G401 (cell line): ENCODE data around the gene SMARCD2. TPM values are rescaled to one million over a fixed set of nuclear protein-coding genes. Genes with fewer than 3 reads are reported as not detected.

Experiments used
- DNase-seq: peaks from one replicate; pipeline ENCODE4 v3.0.0-alpha.2; 2015; ENCODE audit warnings: low spot score
- in situ Hi-C: cut with HindIII; loops from 2 replicates; pipeline ENCODE4 v1.10.0; 2016; ENCODE audit warnings: low sequenced_read_pairs, mixed read lengths
- total RNA-seq: library from RNA; depleted of rRNA; stranded (reverse); fragments of >200 nt; shearing (Covaris generic); gene quantifications from 2 replicates; pipeline ENCODE4 v1.2.3, GENCODE V29; 2014

Gene SMARCD2
- total RNA-seq, 1 experiment from 2014 or later, result 128 TPM

- peak; percentile 68 for DNase-seq
- in situ Hi-C loops, result no loop called here
Measured at GRCh38 chr17:63834431-63835166, 7.9 kb downstream of the SMARCD2 start.

GRCh38 chr17:63833741-63834373, 8.6 kb downstream of the SMARCD2 start:
- DNase-seq, result no peak
- in situ Hi-C loops, result no loop called here

GRCh38 chr17:63833026-63833740, 9.3 kb downstream of the SMARCD2 start:
- in situ Hi-C loops, result no loop called here
- no peak for DNase-seq

- in situ Hi-C loops, result no loop called here
- no peak for DNase-seq
Measured at GRCh38 chr17:63832455-63832854, 10.0 kb downstream of the SMARCD2 start.

- in situ Hi-C loops, result no loop called here
- no peak for DNase-seq
Measured at GRCh38 chr17:63832014-63832413, 10.5 kb downstream of the SMARCD2 start.

- in situ Hi-C loops, result no loop called here
- DNase-seq, result no peak
Measured at GRCh38 chr17:63831505-63831904, 11.0 kb downstream of the SMARCD2 start.

GRCh38 chr17:63830904-63831491, 11.5 kb downstream of the SMARCD2 start:
- in situ Hi-C loops, result no loop called here
- no peak for DNase-seq

- in situ Hi-C loops, result no loop called here
- no peak for DNase-seq
Measured at GRCh38 chr17:63830278-63830677, 12.2 kb downstream of the SMARCD2 start.

- DNase-seq, result no peak
- in situ Hi-C loops, result no loop called here
Measured at GRCh38 chr17:63828936-63829335, 13.5 kb downstream of the SMARCD2 start.

GRCh38 chr17:63827801-63828221, 14.7 kb downstream of the SMARCD2 start:
- in situ Hi-C loops, result no loop called here
- DNase-seq, result no peak

GRCh38 chr17:63827002-63827800, 15.3 kb downstream of the SMARCD2 start, which contains the start of the genes FTSJ3 and PSMC5:
TSS of gene FTSJ3 (minus strand) at chr17:63827663. CDS start at chr17:63826902, 761 bp downstream.
TSS of gene PSMC5 (plus strand) at chr17:63827431. CDS start at chr17:63827491, 60 bp downstream.
- peak; percentile 99 for DNase-seq
- in situ Hi-C loops, result no loop called here

GRCh38 chr17:63826468-63827001, 15.9 kb downstream of the SMARCD2 start:
- in situ Hi-C loops, result no loop called here
- no peak for DNase-seq

- in situ Hi-C loops, result no loop called here
- DNase-seq, result no peak
Measured at GRCh38 chr17:63824362-63824761, 18.1 kb downstream of the SMARCD2 start.

- in situ Hi-C loops, result no loop called here
- DNase-seq, result no peak
Measured at GRCh38 chr17:63823659-63824331, 18.7 kb downstream of the SMARCD2 start.

- in situ Hi-C loops, result no loop called here
- no peak for DNase-seq
Measured at GRCh38 chr17:63822537-63822936, 19.9 kb downstream of the SMARCD2 start.

GRCh38 chr17:63821804-63822203, 20.7 kb downstream of the SMARCD2 start:
- in situ Hi-C loops, result no loop called here
- DNase-seq, result no peak

GRCh38 chr17:63820963-63821561, 21.4 kb downstream of the SMARCD2 start:
- in situ Hi-C loops, result no loop called here
- DNase-seq, result no peak
